ENCODE measurements around the gene ATRN.

ATRN gene

DNA sequence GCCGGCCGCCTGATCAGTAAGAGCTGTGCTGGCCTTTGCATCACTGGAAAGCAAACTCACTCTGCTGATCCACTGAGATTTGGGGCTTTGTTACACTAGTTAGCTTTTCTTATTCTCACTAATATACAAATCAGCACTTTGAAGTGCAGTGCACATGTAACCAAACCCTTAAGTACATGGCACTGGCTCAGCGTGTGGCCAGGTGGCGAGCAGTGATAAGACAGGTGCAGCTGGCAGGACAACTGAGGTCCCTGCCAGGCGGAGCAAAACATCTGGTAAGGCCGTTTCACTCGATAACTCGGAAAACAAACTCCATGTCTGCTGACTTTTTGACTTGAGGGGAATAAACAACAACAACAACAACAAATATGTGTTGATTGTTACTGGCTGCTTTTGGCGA lies 181.4 kb downstream of the ATRN start:
- no peak for TF ChIP-seq ZFX (IDR thresholded peaks at IDR 0.05)
- TF ChIP-seq, protein P1, sequence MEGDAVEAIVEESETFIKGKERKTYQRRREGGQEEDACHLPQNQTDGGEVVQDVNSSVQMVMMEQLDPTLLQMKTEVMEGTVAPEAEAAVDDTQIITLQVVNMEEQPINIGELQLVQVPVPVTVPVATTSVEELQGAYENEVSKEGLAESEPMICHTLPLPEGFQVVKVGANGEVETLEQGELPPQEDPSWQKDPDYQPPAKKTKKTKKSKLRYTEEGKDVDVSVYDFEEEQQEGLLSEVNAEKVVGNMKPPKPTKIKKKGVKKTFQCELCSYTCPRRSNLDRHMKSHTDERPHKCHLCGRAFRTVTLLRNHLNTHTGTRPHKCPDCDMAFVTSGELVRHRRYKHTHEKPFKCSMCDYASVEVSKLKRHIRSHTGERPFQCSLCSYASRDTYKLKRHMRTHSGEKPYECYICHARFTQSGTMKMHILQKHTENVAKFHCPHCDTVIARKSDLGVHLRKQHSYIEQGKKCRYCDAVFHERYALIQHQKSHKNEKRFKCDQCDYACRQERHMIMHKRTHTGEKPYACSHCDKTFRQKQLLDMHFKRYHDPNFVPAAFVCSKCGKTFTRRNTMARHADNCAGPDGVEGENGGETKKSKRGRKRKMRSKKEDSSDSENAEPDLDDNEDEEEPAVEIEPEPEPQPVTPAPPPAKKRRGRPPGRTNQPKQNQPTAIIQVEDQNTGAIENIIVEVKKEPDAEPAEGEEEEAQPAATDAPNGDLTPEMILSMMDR (conservative IDR thresholded peaks at IDR 0.05), result no peak
- H3K27ac ChIP-seq, result no peak overlapping the region

GRCh38 chr20:3652676-3653596 lies 182.1 kb downstream of the ATRN start:
- H3K27ac ChIP-seq, result no peak overlapping the region
- TF ChIP-seq, protein P1 (conservative IDR thresholded peaks at IDR 0.05), result no peak
- no peak for TF ChIP-seq ZFX (IDR thresholded peaks at IDR 0.05)

GRCh38 chr20:3653921-3654320 lies 183.1 kb downstream of the ATRN start:
- H3K27ac ChIP-seq, result no peak overlapping the region
- TF ChIP-seq, protein P1 (conservative IDR thresholded peaks at IDR 0.05), result no peak
- no peak for TF ChIP-seq ZFX (IDR thresholded peaks at IDR 0.05)

DNA sequence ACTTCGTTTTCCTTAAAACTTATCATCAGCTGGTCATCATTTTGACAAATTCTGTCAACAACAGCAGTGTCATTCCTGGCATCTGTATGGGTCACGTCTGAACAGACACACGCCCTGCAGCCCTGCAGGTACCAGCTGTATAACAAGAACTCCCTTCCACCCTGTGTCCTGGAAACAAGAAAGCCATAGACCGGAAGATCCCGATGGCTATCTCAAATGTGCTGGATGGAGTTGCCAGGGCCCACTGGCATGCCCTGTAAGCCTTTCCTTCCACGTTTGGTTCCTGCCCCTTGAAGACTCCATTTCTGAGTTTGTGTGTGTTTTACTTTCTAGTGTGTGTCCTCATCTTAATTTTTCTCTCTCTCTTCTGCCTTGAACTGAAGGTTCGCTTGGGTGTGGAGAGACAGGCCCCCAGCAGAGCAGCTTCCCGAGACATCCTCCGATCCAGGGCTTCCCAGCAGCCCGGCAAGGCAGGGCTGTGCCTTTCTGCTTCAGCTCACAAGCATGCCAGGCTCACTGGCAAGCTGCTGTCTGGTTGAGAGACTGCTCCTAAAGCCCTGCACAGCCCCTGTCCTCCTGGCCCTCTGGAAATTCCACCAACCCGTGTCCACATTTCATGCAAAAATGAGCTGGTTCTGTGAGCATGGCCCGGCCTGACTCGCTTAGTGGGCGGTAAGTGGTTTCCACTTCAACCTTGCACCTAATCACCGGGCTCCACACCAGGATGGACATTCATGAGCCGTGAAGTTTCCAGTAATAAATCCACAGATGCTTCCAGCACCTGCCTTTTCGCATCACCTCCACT lies 183.7 kb downstream of the ATRN start:
- H3K27ac ChIP-seq, result no peak overlapping the region
- no peak for TF ChIP-seq ZFX (IDR thresholded peaks at IDR 0.05)
- TF ChIP-seq, protein P1 (conservative IDR thresholded peaks at IDR 0.05), result no peak

DNA sequence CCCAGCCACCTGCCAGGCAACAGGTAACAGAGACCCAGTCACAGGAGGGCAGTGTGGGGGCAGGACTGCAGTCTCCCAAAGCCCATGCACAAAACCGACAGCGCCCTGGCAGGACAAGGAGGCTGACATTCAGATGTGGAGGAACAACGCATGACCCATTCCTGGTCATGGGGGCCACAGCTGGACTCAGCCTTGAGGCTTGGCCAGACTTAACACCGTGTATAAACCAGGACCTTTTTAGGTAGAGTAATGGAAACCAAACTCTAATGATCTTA lies 184.2 kb downstream of the ATRN start:
- H3K27ac ChIP-seq, result no peak overlapping the region
- TF ChIP-seq, protein P1 (conservative IDR thresholded peaks at IDR 0.05), result no peak
- TF ChIP-seq ZFX (IDR thresholded peaks at IDR 0.05), result no peak

GRCh38 chr20:3658019-3658715 lies 187.3 kb downstream of the ATRN start:
- no peak overlapping the region for H3K27ac ChIP-seq
- TF ChIP-seq ZFX (IDR thresholded peaks at IDR 0.05), result no peak
- TF ChIP-seq, protein P1 (conservative IDR thresholded peaks at IDR 0.05), result no peak

Data from C4-2B (cell line).